Measurements from ENCODE around the gene GNAL.

GRCh38 chr18:11651899-11652298 lies 37.2 kb upstream of the GNAL start:
- TF ChIP-seq CSRNP3 (CRISPR knock-in tag; IDR thresholded peaks at IDR 0.05) (no peak), RARB (CRISPR knock-in tag; IDR thresholded peaks at IDR 0.05) (no peak), PATZ1 (CRISPR knock-in tag; IDR thresholded peaks at IDR 0.05; ENCODE audit: borderline replicate concordance) (no peak)
